IPS DF 6.9 (cell line): Measurements from ENCODE around the gene DMAC2.
"Not testable (repeated sequence)": the region's sequence is repeated elsewhere in the genome, so short reads cannot be mapped to it uniquely, and the experiment has no call there.

Source experiments
- DNase-seq: peaks from one replicate; pipeline ENCODE4 v3.0.0-alpha.2; 2013; ENCODE audit warnings: low read depth, low spot score
- H3K27ac ChIP-seq: one replicate; pipeline ENCODE4 v1.5.1; 2013; ENCODE audit warnings: low read length, control low read depth
- H3K27me3 ChIP-seq: 2 replicates; pipeline ENCODE4 v1.6.1; 2013; ENCODE audit warnings: mild to moderate bottlenecking, low read length; ENCODE audit not compliant: control insufficient read depth, insufficient read depth
- H3K36me3 ChIP-seq: 2 replicates; pipeline ENCODE4 v1.6.1; 2013; ENCODE audit warnings: low read length; ENCODE audit not compliant: control insufficient read depth, insufficient read depth
- H3K4me1 ChIP-seq: 2 replicates; pipeline ENCODE4 v1.6.1; 2013; ENCODE audit warnings: low read length; ENCODE audit not compliant: control insufficient read depth, insufficient read depth
- H3K4me3 ChIP-seq: 2 replicates; pipeline ENCODE4 v1.5.1; 2013; ENCODE audit warnings: mild to moderate bottlenecking, low read length
- H3K9me3 ChIP-seq: 2 replicates; pipeline ENCODE4 v1.6.1; 2013; ENCODE audit warnings: low read length, inconsistent platforms; ENCODE audit not compliant: control insufficient read depth, insufficient read depth
- WGBS: extraction: QIAGEN DNeasy Blood & Tissue Kit; methylation state at CpG from one replicate; pipeline ENCODE4 v1.1.7; 2013; ENCODE audit warnings: mixed read lengths, missing lambda C conversion rate; ENCODE audit not compliant: insufficient read length, insufficient coverage; 5-methylcytosine and 5-hydroxymethylcytosine counted together

DMAC2 gene

GRCh38 chr19:41399091-41399490 lies 40.6 kb downstream of the DMAC2 start:
- H3K36me3 ChIP-seq: no peaks in the 10 kb centered on the region; the same call in 1 of the 2 replicates
- H3K27me3 ChIP-seq: no peaks in the 10 kb centered on the region
- H3K4me3 ChIP-seq: no peak overlapping the region
- no CpG with 5 or more reads among the region's 3 CpGs for WGBS
- peaks cover 3% of the 10 kb centered on the region; the same call in 1 of the 2 replicates for H3K4me1 ChIP-seq
- H3K27ac ChIP-seq: no peak overlapping the region
- H3K9me3 ChIP-seq: no peaks in the 10 kb centered on the region
- no peak for DNase-seq

GRCh38 chr19:41398598-41398997 lies 41.1 kb downstream of the DMAC2 start:
- Histone ChIP-seq H3K27ac (no peak overlapping the region), H3K27me3 (no peaks in the 10 kb centered on the region), H3K4me3 (peak overlapping the region; percentile 94; the same call in 1 of the 2 replicates), H3K9me3 (no peaks in the 10 kb centered on the region), H3K36me3 (no peaks in the 10 kb centered on the region; the same call in 1 of the 2 replicates), H3K4me1 (peaks cover 3% of the 10 kb centered on the region; the same call in 1 of the 2 replicates)
- no CpG with 5 or more reads among the region's 3 CpGs for WGBS
- no peak for DNase-seq

GRCh38 chr19:41398050-41398418 lies 41.7 kb downstream of the DMAC2 start:
- peaks cover 3% of the 10 kb centered on the region; the same call in 1 of the 2 replicates for H3K4me1 ChIP-seq
- no peaks in the 10 kb centered on the region for H3K27me3 ChIP-seq
- peak overlapping the region; percentile 94 for H3K4me3 ChIP-seq
- DNase-seq: no peak
- H3K9me3 ChIP-seq: no peaks in the 10 kb centered on the region
- H3K36me3 ChIP-seq: no peaks in the 10 kb centered on the region; the same call in 1 of the 2 replicates
- WGBS: no CpG with 5 or more reads among the region's 5 CpGs
- no peak overlapping the region for H3K27ac ChIP-seq

- peak; percentile 100 for DNase-seq
- H3K36me3 ChIP-seq: no peaks in the 10 kb centered on the region
- peak within 1 kb of the TSS; percentile 94 for H3K4me3 ChIP-seq
- WGBS: no CpG with 5 or more reads among the region's 50 CpGs
- H3K4me1 ChIP-seq: peaks cover 3% of the 10 kb centered on the region; the same call in 1 of the 2 replicates
- no peaks in the 10 kb centered on the region for H3K27me3 ChIP-seq
- H3K27ac ChIP-seq: no peak within 1 kb of the TSS
- H3K9me3 ChIP-seq: no peaks in the 10 kb centered on the region
Measured at GRCh38 chr19:41397086-41398049, 42.3 kb downstream of the DMAC2 start, which contains the start of the genes BCKDHA and EXOSC5. Gene BCKDHA (plus strand): TSS chr19:41397818. CDS start chr19:41397828, 10 bp downstream. Gene EXOSC5 (minus strand): TSS chr19:41397359. CDS start chr19:41397328, 31 bp downstream.

- DNase-seq: no peak
- Histone ChIP-seq H3K27me3 (no peaks in the 10 kb centered on the region), H3K9me3 (no peaks in the 10 kb centered on the region), H3K4me3 (no peak overlapping the region), H3K27ac (no peak overlapping the region), H3K4me1 (peaks cover 3% of the 10 kb centered on the region; the same call in 1 of the 2 replicates), H3K36me3 (peaks cover 9% of the 10 kb centered on the region; the same call in 1 of the 2 replicates)
- WGBS: no CpG with 5 or more reads among the region's 6 CpGs
Measured at GRCh38 chr19:41395355-41395754, 44.4 kb downstream of the DMAC2 start.

- Histone ChIP-seq H3K4me3 (no peak overlapping the region), H3K27ac (no peak overlapping the region), H3K9me3 (no peaks in the 10 kb centered on the region), H3K4me1 (no peaks in the 10 kb centered on the region), H3K36me3 (peaks cover 12% of the 10 kb centered on the region; the same call in 1 of the 2 replicates), H3K27me3 (no peaks in the 10 kb centered on the region)
- no peak for DNase-seq
- WGBS: no CpG with 5 or more reads among the region's 12 CpGs
Measured at GRCh38 chr19:41392775-41393174, 46.9 kb downstream of the DMAC2 start.

- Histone ChIP-seq H3K4me3 (no peak overlapping the region), H3K36me3 (peaks cover 12% of the 10 kb centered on the region; the same call in 1 of the 2 replicates), H3K9me3 (no peaks in the 10 kb centered on the region), H3K27ac (no peak overlapping the region), H3K27me3 (no peaks in the 10 kb centered on the region), H3K4me1 (no peaks in the 10 kb centered on the region)
- WGBS: no CpG with 5 or more reads among the region's 11 CpGs
- no peak for DNase-seq
Measured at GRCh38 chr19:41391618-41392017, 48.1 kb downstream of the DMAC2 start.

GRCh38 chr19:41386442-41386841 lies 53.3 kb downstream of the DMAC2 start:
- H3K9me3 ChIP-seq: no peaks in the 10 kb centered on the region
- no peaks in the 10 kb centered on the region for H3K27me3 ChIP-seq
- WGBS: no CpG with 5 or more reads among the region's 13 CpGs
- peaks cover 7% of the 10 kb centered on the region; the same call in 1 of the 2 replicates for H3K36me3 ChIP-seq
- H3K27ac ChIP-seq: no peak overlapping the region
- DNase-seq: no peak
- no peaks in the 10 kb centered on the region for H3K4me1 ChIP-seq
- H3K4me3 ChIP-seq: no peak overlapping the region

GRCh38 chr19:41384351-41384750 lies 55.4 kb downstream of the DMAC2 start:
- DNase-seq: no peak
- no peaks in the 10 kb centered on the region for H3K36me3 ChIP-seq

GRCh38 chr19:41381536-41381935 lies 58.2 kb downstream of the DMAC2 start:
- no CpG with 5 or more reads among the region's 8 CpGs for WGBS
- H3K27me3 ChIP-seq, H3K36me3 ChIP-seq, DNase-seq, H3K9me3 ChIP-seq, H3K27ac ChIP-seq, H3K4me1 ChIP-seq, H3K4me3 ChIP-seq: not testable (repeated sequence)

More at GRCh38 chr19:41384351-41384750, 55.4 kb downstream of the DMAC2 start:
- no peaks in the 10 kb centered on the region for H3K27me3 ChIP-seq
- WGBS: no CpG with 5 or more reads among the region's 5 CpGs
- H3K4me1 ChIP-seq: no peaks in the 10 kb centered on the region
- no peak overlapping the region for H3K27ac ChIP-seq
- H3K4me3 ChIP-seq: no peak overlapping the region
- H3K9me3 ChIP-seq: no peaks in the 10 kb centered on the region
